Kidney (tissue), 14 donors: ENCODE data around the gene DENND4C. TPM values are rescaled to one million over a fixed set of nuclear protein-coding genes. Genes with fewer than 3 reads are reported as not detected.

ENCODE experiments used
- DNase-seq, 5 donors: peaks; one replicate each; pipeline ENCODE4 v3.0.0-alpha.2; 2013 to 2020
- FAIRE-seq: peaks from 2 replicates; lab custom pipeline; 2012; peaks lifted over from hg19 to GRCh38; lab: Jason Lieb, UNC
- H3K27ac ChIP-seq, 2 donors: one replicate each; pipeline ENCODE4 v1.7.0; 2013; ENCODE audit warnings: low read depth in 2 of 2, low read length in 2 of 2, inconsistent platforms in 1 of 2
- H3K27me3 ChIP-seq: one replicate; pipeline ENCODE4 v1.7.1; 2013; ENCODE audit warnings: low read length, inconsistent platforms; ENCODE audit not compliant: control insufficient read depth, insufficient read depth
- H3K36me3 ChIP-seq, 3 donors: one replicate each; pipeline versions ENCODE4 v1.7.0 to v1.7.1; 2013; ENCODE audit warnings: low read length in 3 of 3, control low read depth in 1 of 3, inconsistent platforms in 1 of 3; ENCODE audit not compliant: insufficient read depth in 3 of 3, control insufficient read depth in 2 of 3
- H3K4me1 ChIP-seq, 3 donors: one replicate each; pipeline versions ENCODE4 v1.7.0 to v1.7.1; 2013; ENCODE audit warnings: low read length in 3 of 3, inconsistent platforms in 1 of 3, low read depth in 1 of 3; ENCODE audit not compliant: control insufficient read depth in 2 of 3, insufficient read depth in 2 of 3
- H3K4me3 ChIP-seq, 3 donors: one replicate each; pipeline versions ENCODE4 v1.7.0 to v1.8.1; 2013; ENCODE audit warnings: low read length in 3 of 3, control low read depth in 1 of 3, inconsistent platforms in 1 of 3
- H3K9ac ChIP-seq, 3 donors: one replicate each; pipeline versions ENCODE4 v1.7.0 to v1.7.1; 2013; ENCODE audit warnings: low read length in 3 of 3, control low read depth in 1 of 3, inconsistent platforms in 1 of 3
- H3K9me3 ChIP-seq, 3 donors: one replicate each; pipeline versions ENCODE4 v1.7.0 to v1.7.1; 2013; ENCODE audit warnings: low read length in 3 of 3, control low read depth in 1 of 3, inconsistent platforms in 1 of 3; ENCODE audit not compliant: control insufficient read depth in 2 of 3, insufficient read depth in 1 of 3
- CTCF ChIP-seq: IDR thresholded peaks from 3 replicates; pipeline ENCODE4 v1.5.1; 2012; ENCODE audit warnings: mild to moderate bottlenecking, moderate library complexity, borderline replicate concordance; ENCODE audit not compliant: insufficient read depth; ENCODE audit errors: extremely low read depth
- intact Hi-C: fragments of 100-400 bp; cut with DNase I; formaldehyde crosslinking; loops from one replicate; pipeline ENCODE4 v1.11.1; 2022
- polyA plus RNA-seq: library from polyadenylated mRNA; stranded (reverse); fragments of 350-450 nt; fragmentation: Illumina TruSeq; extraction: RNeasy Lipid Tissue Mini Kit (QIAGEN cat#74804); gene quantifications from one replicate; pipeline ENCODE4 v1.2.3, GENCODE V29; 2014; ENCODE audit warnings: low read depth, low replicate concordance; ENCODE audit not compliant: insufficient read depth
- total RNA-seq: library from RNA; stranded (reverse); fragmentation: NEBNext Ultra II Directional; extraction: Animal tissue kit (Norgen Biotek cat#: 25700); gene quantifications from one replicate; pipeline ENCODE4 v1.2.1, GENCODE V29; 2021
- donor health status: control.
- donor health status: control.
- donor health status: control.
- donor health status: control.
- donor health status: control.
- donor health status: DM: yes; HTN: yes; CAD: no.
- donor health status: Normal renal cell carcinoma (clear cell type).

Gene DENND4C
- total and polyA plus RNA-seq, 2 donors from 2014 or later, result 6.2 to 59.5 TPM

GRCh38 chr9:19408316-19408692, 177.8 kb downstream of the DENND4C start:
- no peak for FAIRE-seq
- no peak for TF ChIP-seq CTCF
- H3K36me3 ChIP-seq, result no peaks in the 10 kb centered on the region
- H3K27ac ChIP-seq, result peak overlapping the region; percentile 25 to 70
- intact Hi-C loops, result no loop called here
- peak overlapping the region in 2 of 3 donors; percentile 59 to 81 for H3K9ac ChIP-seq
- peaks cover 0 to 9% (median 4%) of the 10 kb centered on the region in 3 donors for H3K4me1 ChIP-seq
- DNase-seq, result peak in 1 of 5 donors; percentile 89
- H3K4me3 ChIP-seq, result peak overlapping the region; percentile 39 to 90 (median 40)
- no peaks in the 10 kb centered on the region for H3K27me3 ChIP-seq
- no peaks in the 10 kb centered on the region for H3K9me3 ChIP-seq

- Histone ChIP-seq H3K4me1 (peaks cover 0 to 9% (median 4%) of the 10 kb centered on the region in 3 donors), H3K27ac (peak within 1 kb of the TSS; percentile 39 to 70), H3K4me3 (peak within 1 kb of the TSS; percentile 72 to 90 (median 90)), H3K36me3 (no peaks in the 10 kb centered on the region), H3K9me3 (no peaks in the 10 kb centered on the region), H3K27me3 (no peaks in the 10 kb centered on the region), H3K9ac (peak within 1 kb of the TSS; percentile 28 to 84 (median 81))
- FAIRE-seq (no peak), DNase-seq (peak; percentile 95 to 98 (median 97))
- no peak for TF ChIP-seq CTCF
- intact Hi-C loops, result no loop called here
Observed at GRCh38 chr9:19408693-19409400, 178.4 kb downstream of the DENND4C start, which contains the start of gene ACER2. ACER2 (plus strand) TSS chr9:19409009; CDS start chr9:19409085, 76 bp downstream.

GRCh38 chr9:19409401-19410194, 179.1 kb downstream of the DENND4C start:
- DNase-seq (peak in 4 of 5 donors; percentile 49 to 70 (median 62)), FAIRE-seq (no peak)
- Histone ChIP-seq H3K36me3 (no peaks in the 10 kb centered on the region), H3K9ac (peak overlapping the region; percentile 28 to 84 (median 67)), H3K4me1 (peaks cover 0 to 9% (median 4%) of the 10 kb centered on the region in 3 donors), H3K9me3 (no peaks in the 10 kb centered on the region), H3K4me3 (peak overlapping the region; percentile 72 to 90 (median 90)), H3K27ac (peak overlapping the region; percentile 39 to 52), H3K27me3 (no peaks in the 10 kb centered on the region)
- no peak for TF ChIP-seq CTCF
- intact Hi-C loops, result no loop called here
